Activated naive CD4-positive, alpha-beta T cell treated with anti-CD3 and anti-CD28 coated beads, Interleukin-2, amount 50 U/mL, for 72 hours (primary cell): ENCODE data around the gene BCL6B. TPM values are rescaled to one million over a fixed set of nuclear protein-coding genes. Genes with fewer than 3 reads are reported as not detected.
"Not testable (repeated sequence)": the region's sequence is repeated elsewhere in the genome, so short reads cannot be mapped to it uniquely, and the experiment has no call there.

Source experiments
- ATAC-seq, 2 donors: fragments of 150-1000 bp; cut with Tn5 transposase; 2 replicates each; pipeline ENCODE4 v1.10.0; 2021; ENCODE audit warnings: mild to moderate bottlenecking in 2 of 2, moderate library complexity in 2 of 2
- DNase-seq, 2 donors: peaks; one replicate each; pipeline ENCODE4 v3.0.0; 2021 to 2022; ENCODE audit warnings: low spot score in 2 of 2
- H3K27ac Mint-ChIP-seq, 2 donors: one replicate each; pipeline ENCODE4 v1.8.0; 2022; ENCODE audit warnings: mild to moderate bottlenecking in 2 of 2, mixed read lengths in 2 of 2
- H3K36me3 Mint-ChIP-seq, 2 donors: one replicate each; pipeline ENCODE4 v1.8.0; 2022; ENCODE audit warnings: mixed read lengths in 2 of 2
- H3K9me3 Mint-ChIP-seq, 2 donors: one replicate each; pipeline ENCODE4 v1.8.0; 2022; ENCODE audit warnings: mixed read lengths in 2 of 2
- total RNA-seq, 2 donors: library from RNA; stranded (reverse); gene quantifications; one replicate each; pipeline ENCODE4 v1.2.3, GENCODE V29; 2022

BCL6B gene
- total RNA-seq, 2 donors from 2014 or later = 0.59 to 0.86 TPM

- peak overlapping the region in 1 of 2 donors; percentile 16 for H3K27ac Mint-ChIP-seq
- H3K9me3 Mint-ChIP-seq = no peaks in the 10 kb centered on the region
- no peaks in the 10 kb centered on the region for H3K36me3 Mint-ChIP-seq
- DNase-seq (no peak), ATAC-seq (no peak)
Observed at GRCh38 chr17:7039832-7040231, 17.0 kb downstream of the BCL6B start.

- Mint-ChIP-seq H3K9me3 (no peaks in the 10 kb centered on the region), H3K36me3 (no peaks in the 10 kb centered on the region), H3K27ac (peak overlapping the region in 1 of 2 donors; percentile 72)
- DNase-seq (no peak), ATAC-seq (no peak)
Observed at GRCh38 chr17:7041607-7042500, 19.0 kb downstream of the BCL6B start.

- no peaks in the 10 kb centered on the region for H3K9me3 Mint-ChIP-seq
- H3K36me3 Mint-ChIP-seq = no peaks in the 10 kb centered on the region
- ATAC-seq (peak; percentile 21 to 49), DNase-seq (peak in 1 of 2 donors; percentile 67)
- peak overlapping the region in 1 of 2 donors; percentile 72 for H3K27ac Mint-ChIP-seq
Observed at GRCh38 chr17:7042501-7043181, 19.8 kb downstream of the BCL6B start.

- ATAC-seq (no peak), DNase-seq (no peak)
- H3K27ac Mint-ChIP-seq = peak overlapping the region in 1 of 2 donors; percentile 72
- no peaks in the 10 kb centered on the region for H3K9me3 Mint-ChIP-seq
- no peaks in the 10 kb centered on the region for H3K36me3 Mint-ChIP-seq
Observed at GRCh38 chr17:7043182-7043496, 20.3 kb downstream of the BCL6B start.

- Mint-ChIP-seq H3K36me3 (no peaks in the 10 kb centered on the region), H3K9me3 (no peaks in the 10 kb centered on the region), H3K27ac (peak within 1 kb of the TSS in 1 of 2 donors; percentile 72)
- ATAC-seq = peak in 1 of 2 donors; percentile 5
- DNase-seq = no peak
Observed at GRCh38 chr17:7043497-7044198, 20.8 kb downstream of the BCL6B start, which contains the start of gene SLC16A11. SLC16A11 (minus strand) TSS chr17:7044092; CDS start chr17:7043513, 579 bp downstream.

GRCh38 chr17:7045492-7046126, 22.8 kb downstream of the BCL6B start:
- peak overlapping the region in 1 of 2 donors; percentile 77 for H3K27ac Mint-ChIP-seq
- H3K9me3 Mint-ChIP-seq = no peaks in the 10 kb centered on the region
- no peak for DNase-seq
- no peaks in the 10 kb centered on the region for H3K36me3 Mint-ChIP-seq
- peak in 1 of 2 donors; percentile 22 for ATAC-seq

GRCh38 chr17:7046127-7046724, 23.4 kb downstream of the BCL6B start:
- H3K9me3 Mint-ChIP-seq = no peaks in the 10 kb centered on the region
- DNase-seq (no peak), ATAC-seq (peak; percentile 30 to 43)
- peak overlapping the region; percentile 77 to 84 for H3K27ac Mint-ChIP-seq
- H3K36me3 Mint-ChIP-seq = no peaks in the 10 kb centered on the region

- not testable (repeated sequence) for H3K9me3 Mint-ChIP-seq, H3K36me3 Mint-ChIP-seq
- ATAC-seq (peak; percentile 23 to 28), DNase-seq (peak; percentile 61 to 80)
- peak overlapping the region; percentile 13 to 77 for H3K27ac Mint-ChIP-seq
Observed at GRCh38 chr17:7046725-7047397, 24.0 kb downstream of the BCL6B start.

GRCh38 chr17:7047566-7047965, 24.7 kb downstream of the BCL6B start:
- Mint-ChIP-seq H3K9me3 (no peaks in the 10 kb centered on the region), H3K36me3 (no peaks in the 10 kb centered on the region), H3K27ac (peak overlapping the region; percentile 52 to 77)
- ATAC-seq = peak; percentile 77 to 87
- DNase-seq = no peak

GRCh38 chr17:7048968-7049367, 26.1 kb downstream of the BCL6B start:
- H3K27ac Mint-ChIP-seq = no peak overlapping the region
- ATAC-seq (no peak), DNase-seq (no peak)
- no peaks in the 10 kb centered on the region for H3K9me3 Mint-ChIP-seq
- no peaks in the 10 kb centered on the region for H3K36me3 Mint-ChIP-seq

GRCh38 chr17:7050583-7050982, 27.7 kb downstream of the BCL6B start:
- not testable (repeated sequence) for DNase-seq, H3K36me3 Mint-ChIP-seq, H3K27ac Mint-ChIP-seq, H3K9me3 Mint-ChIP-seq, ATAC-seq

GRCh38 chr17:7056386-7056785, 33.5 kb downstream of the BCL6B start:
- Mint-ChIP-seq H3K36me3 (no peaks in the 10 kb centered on the region), H3K9me3 (no peaks in the 10 kb centered on the region), H3K27ac (no peak overlapping the region)
- ATAC-seq (no peak), DNase-seq (no peak)

- Mint-ChIP-seq H3K36me3 (no peaks in the 10 kb centered on the region), H3K27ac (peak overlapping the region in 1 of 2 donors; percentile 70), H3K9me3 (no peaks in the 10 kb centered on the region)
- ATAC-seq = no peak
- DNase-seq = no peak
Observed at GRCh38 chr17:7058831-7059447, 36.1 kb downstream of the BCL6B start.

GRCh38 chr17:7060165-7060891, 37.5 kb downstream of the BCL6B start:
- peak overlapping the region; percentile 69 to 70 for H3K27ac Mint-ChIP-seq
- H3K9me3 Mint-ChIP-seq = no peaks in the 10 kb centered on the region
- ATAC-seq = peak; percentile 85 to 92
- peak; percentile 50 to 65 for DNase-seq
- H3K36me3 Mint-ChIP-seq = no peaks in the 10 kb centered on the region
